Measurements from ENCODE around the gene TINAGL1. TPM values are rescaled to one million over a fixed set of nuclear protein-coding genes. Genes with fewer than 3 reads are reported as not detected.

TINAGL1 gene
- total and polyA plus RNA-seq, 10 of the 15 experiments (the other 5 are each of a cell fraction or from before 2014, with no cell fraction given), result 0.20 to 0.49 (median 0.23) TPM; not detected in 7

- H3K27ac ChIP-seq (ENCODE audit: control insufficient read depth, insufficient read depth), result no peak overlapping the region
- 94% methylated on average over 3 of the region's 3 CpGs for WGBS (ENCODE audit: insufficient coverage, insufficient replicate concordance, low lambda C conversion rate, missing lambda C conversion rate)
- no peaks in the 10 kb centered on the region; the same call in 1 of the 2 replicates for H4K20me1 ChIP-seq (ENCODE audit: control insufficient read depth, insufficient read depth)
- H3K79me2 ChIP-seq (ENCODE audit: control insufficient read depth, insufficient read depth, low read length), result peaks cover 15% of the 10 kb centered on the region
- POLR2A ChIA-PET, result interaction anchor here (1.6 kb wide), 1 partner anchor 10 kb away, joined by 5 read pairs; no protein-coding TSS in a partner anchor
- FAIRE-seq (no peak), DNase-seq (ENCODE audit: low read depth, low spot score) (no peak), ATAC-seq (no peak)
- H3K9ac ChIP-seq (ENCODE audit: control insufficient read depth, insufficient read depth, low read length), result no peak overlapping the region
- TF ChIP-seq ZNF592 (IDR thresholded peaks at IDR 0.05), result no peak
- TF ChIP-seq DPF2 (IDR thresholded peaks at IDR 0.05), result no peak
- TF ChIP-seq NFYA (IDR thresholded peaks at IDR 0.05; ENCODE audit: borderline replicate concordance, low read depth, low read length), result no peak
- TF ChIP-seq SRF (IDR thresholded peaks at IDR 0.05; ENCODE audit: low read depth in 2 of 2, low read length in 2 of 2), result no peak
- TF ChIP-seq RFX5 (IDR thresholded peaks at IDR 0.05; ENCODE audit: low read depth, low read length), result no peak
- TF ChIP-seq BRCA1 (IDR thresholded peaks at IDR 0.05; ENCODE audit: low read depth, low read length), result no peak
- TF ChIP-seq RUNX3 (IDR thresholded peaks at IDR 0.05; ENCODE audit: low read length), result no peak
- no peak for TF ChIP-seq ESRRA (IDR thresholded peaks at IDR 0.05; ENCODE audit: low read length)
- no peak for TF ChIP-seq KDM1A (IDR thresholded peaks at IDR 0.05; ENCODE audit: borderline replicate concordance)
- no peak for TF ChIP-seq SREBF1 (IDR thresholded peaks at IDR 0.05; ENCODE audit: low read length)
- no peak for TF ChIP-seq STAT1 (conservative IDR thresholded peaks at IDR 0.05)
- no peak for TF ChIP-seq PAX8 (IDR thresholded peaks at IDR 0.05)
- no peak for TF ChIP-seq PRDM15 (CRISPR knock-in tag; IDR thresholded peaks at IDR 0.05)
- no peak for TF ChIP-seq NR2C2 (IDR thresholded peaks at IDR 0.05; ENCODE audit: borderline replicate concordance, control insufficient read depth, insufficient read length, low read depth)
- H3K4me2 ChIP-seq (ENCODE audit: control insufficient read depth, insufficient read depth), result no peak overlapping the region
- in situ Hi-C loops (cut with MboI), result no loop called here
- peaks cover 28 to 42% of the 10 kb centered on the region in 2 experiments for H3K36me3 ChIP-seq (ENCODE audit: control insufficient read depth in 2 of 2, insufficient read depth in 2 of 2, low read length in 1 of 2)
- BruUV-seq (replicated peaks), result no TSS peak
- H3K4me1 ChIP-seq (ENCODE audit: control insufficient read depth, insufficient read depth, low read length), result no peaks in the 10 kb centered on the region
- no peak overlapping the region for H3K4me3 ChIP-seq
- RAD21 ChIA-PET (ENCODE audit: unreplicated experiment), result interaction anchor here (1.2 kb wide), 1 partner anchor 113 kb away, joined by 3 read pairs; no protein-coding TSS in a partner anchor
- H2AFZ ChIP-seq (ENCODE audit: control insufficient read depth, low read depth, low read length), result no peak overlapping the region
- no peaks in the 10 kb centered on the region for H3K9me3 ChIP-seq (replicated peaks; ENCODE audit: control insufficient read depth, insufficient read depth, low read length)
- CTCF ChIA-PET, result interaction anchor here (0.7 to 7.1 kb wide), 7 partner anchors 10 to 67 kb away, joined by 3 to 47 read pairs (median 7); partner anchors contain the start of genes HCRTR1 and PEF1
- intact Hi-C loops (cut with micrococcal nuclease; ENCODE audit: unreplicated experiment), result no loop called here
- SMC1A ChIA-PET (ENCODE audit: uncharacterized antibody, unreplicated experiment), result interaction anchor here (1.7 to 1.9 kb wide), 2 partner anchors 8 to 156 kb away, joined by 4 to 5 read pairs; no protein-coding TSS in a partner anchor
- H3K27me3 ChIP-seq (replicated peaks in 1 of 2; ENCODE audit: control insufficient read depth in 2 of 2, insufficient read depth in 2 of 2, low read length in 1 of 2), result no peaks in the 10 kb centered on the region
Measured at GRCh38 chr1:31632649-31633048, 56.3 kb downstream of the TINAGL1 start.

Data from GM12878 (cell line).